ENCODE results near the gene SPTB.

The SPTB gene

DNA sequence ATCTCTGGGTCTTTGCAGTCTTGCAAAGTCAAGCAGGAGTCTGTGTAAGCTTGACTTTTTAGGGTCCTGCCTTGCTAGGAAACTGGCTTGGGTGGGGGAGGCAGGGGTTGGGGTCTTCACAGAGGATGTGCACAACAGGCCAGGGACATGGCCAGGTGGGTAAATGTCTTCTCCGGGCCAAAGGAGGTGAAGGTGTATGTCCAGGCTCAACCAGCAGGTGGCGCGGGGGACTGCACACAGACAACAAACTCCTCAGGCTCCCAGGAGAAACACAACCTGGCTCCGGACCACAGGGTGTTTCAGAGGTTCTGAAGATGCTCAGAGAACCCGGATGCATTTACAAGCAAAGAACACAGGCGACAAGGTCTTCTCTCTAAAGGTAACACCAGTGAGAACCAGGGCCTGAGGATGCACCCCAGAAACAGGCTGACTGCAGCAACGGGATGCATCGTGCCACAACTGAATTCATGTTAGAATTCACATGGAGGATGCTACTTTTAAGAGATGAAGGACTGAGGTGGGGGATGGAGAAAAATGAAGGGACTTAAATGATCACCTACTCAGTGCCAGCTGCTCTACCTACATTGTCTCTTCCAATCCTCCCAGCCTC, 119.5 kb downstream of the SPTB start:
- Histone ChIP-seq H3K27me3 (ENCODE audit: insufficient read depth, low read length) (peaks cover 48% of the 10 kb centered on the region), H3K4me1 (ENCODE audit: insufficient read depth, low read length) (peaks cover 10% of the 10 kb centered on the region)

DNA sequence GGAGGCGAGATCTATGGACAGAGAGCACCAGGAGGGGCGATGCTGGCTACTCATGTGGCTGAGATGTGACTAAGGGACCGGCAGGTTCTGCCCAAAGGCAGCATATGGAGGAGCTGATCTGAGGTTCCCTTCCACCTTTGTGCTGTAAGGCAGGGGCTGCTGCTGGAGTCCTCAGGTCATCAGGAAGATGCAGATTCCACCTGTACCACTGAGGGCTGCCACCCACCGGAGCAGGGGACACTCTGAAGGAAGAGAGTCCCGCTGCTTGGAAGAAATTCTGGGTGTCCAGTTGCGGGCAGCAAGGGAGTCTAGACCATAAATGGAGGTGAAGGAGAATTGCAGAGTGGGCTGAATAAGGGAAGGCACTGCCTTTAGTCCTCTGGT, 120.2 kb downstream of the SPTB start:
- peaks cover 10% of the 10 kb centered on the region for H3K4me1 ChIP-seq (ENCODE audit: insufficient read depth, low read length)

More for the DNA sequence above, 119.5 kb downstream of the SPTB start:
- no peaks in the 10 kb centered on the region for H3K9me3 ChIP-seq (ENCODE audit: low read length)
- no peak overlapping the region for H2AFZ ChIP-seq (ENCODE audit: low read depth, low read length)
- H3K4me3 ChIP-seq (ENCODE audit: low read length): no peak overlapping the region
- no peaks in the 10 kb centered on the region for H3K36me3 ChIP-seq (ENCODE audit: insufficient read depth, low read length)

DNA sequence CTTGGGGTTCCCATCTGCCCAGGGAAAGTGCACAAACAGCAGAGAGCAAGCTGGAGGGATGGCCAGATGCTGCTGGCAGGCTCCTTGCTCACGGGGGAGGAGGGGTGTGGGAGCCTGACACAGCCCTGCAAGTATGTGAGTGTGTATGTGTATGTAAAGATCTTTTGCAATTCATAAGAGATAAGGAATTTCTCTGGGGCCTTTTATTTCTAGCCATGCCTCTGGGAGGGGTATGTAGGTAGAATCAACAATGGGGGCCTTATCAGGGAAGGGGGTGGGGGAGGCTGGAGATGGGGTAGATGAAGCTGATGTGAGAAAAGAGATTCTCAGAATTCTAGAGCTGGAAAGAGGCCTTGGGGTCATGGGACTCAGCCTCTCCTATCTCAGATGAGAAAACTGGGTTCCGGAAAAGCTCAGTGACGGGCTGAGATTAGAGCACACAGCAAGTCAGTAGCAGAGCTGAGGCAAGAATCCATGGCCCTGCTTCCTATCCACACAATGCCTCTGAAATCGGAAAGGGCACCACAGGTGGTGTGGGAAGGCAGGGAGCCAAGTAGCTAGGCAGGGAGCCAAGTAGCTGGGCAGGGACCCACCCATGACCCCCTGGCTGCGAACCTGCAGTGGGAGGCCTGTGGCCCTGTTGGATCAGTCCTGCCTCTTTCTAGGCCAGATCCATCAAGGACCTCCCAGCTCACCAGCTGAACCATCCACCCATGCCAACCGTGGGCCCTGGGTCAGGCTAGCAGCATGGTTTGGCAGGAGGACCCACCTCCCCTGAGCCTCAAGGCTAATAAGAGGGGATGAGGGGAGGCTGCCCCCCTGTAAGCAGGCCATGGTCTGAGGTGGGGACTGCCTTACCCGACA, 120.8 kb downstream of the SPTB start:
- H3K4me1 ChIP-seq (ENCODE audit: insufficient read depth, low read length): peaks cover 10% of the 10 kb centered on the region
- no peaks in the 10 kb centered on the region for H3K9me3 ChIP-seq (ENCODE audit: low read length)
- H3K27me3 ChIP-seq (ENCODE audit: insufficient read depth, low read length): peaks cover 45% of the 10 kb centered on the region
- no peak overlapping the region for H2AFZ ChIP-seq (ENCODE audit: low read depth, low read length)
- no peaks in the 10 kb centered on the region for H3K36me3 ChIP-seq (ENCODE audit: insufficient read depth, low read length)
- no peak overlapping the region for H3K4me3 ChIP-seq (ENCODE audit: low read length)

More for the DNA sequence above, 120.2 kb downstream of the SPTB start:
- no peak overlapping the region for H2AFZ ChIP-seq (ENCODE audit: low read depth, low read length)
- H3K9me3 ChIP-seq (ENCODE audit: low read length): no peaks in the 10 kb centered on the region
- no peak overlapping the region for H3K4me3 ChIP-seq (ENCODE audit: low read length)
- peaks cover 48% of the 10 kb centered on the region for H3K27me3 ChIP-seq (ENCODE audit: insufficient read depth, low read length)
- no peaks in the 10 kb centered on the region for H3K36me3 ChIP-seq (ENCODE audit: insufficient read depth, low read length)

DNA sequence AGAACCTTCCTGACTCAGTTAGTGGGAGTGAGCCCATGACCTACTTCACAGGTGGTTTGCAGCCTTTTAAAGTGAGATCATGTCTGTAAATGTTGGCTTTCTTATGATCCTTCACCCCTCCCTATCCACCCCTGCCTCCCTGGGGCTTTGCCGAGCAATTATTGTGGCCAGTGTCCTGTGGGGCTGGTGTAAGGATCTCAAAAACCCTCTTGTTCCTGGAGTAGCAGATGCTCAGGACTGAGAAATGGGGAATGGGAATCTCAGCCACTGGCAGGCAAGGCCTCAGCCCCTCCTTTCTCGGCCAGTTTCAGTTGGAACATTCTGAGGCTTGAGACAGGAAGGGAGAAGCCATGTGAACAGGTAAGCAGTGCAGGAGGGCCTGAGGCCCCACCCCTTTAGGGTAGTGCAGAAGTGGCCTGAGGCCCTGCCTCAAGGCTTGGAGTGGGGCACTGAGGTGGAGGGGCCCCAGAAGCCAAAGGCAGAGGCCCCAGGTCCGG, 121.6 kb downstream of the SPTB start:
- no peaks in the 10 kb centered on the region for H3K9me3 ChIP-seq (ENCODE audit: low read length)
- peaks cover 36% of the 10 kb centered on the region for H3K27me3 ChIP-seq (ENCODE audit: insufficient read depth, low read length)
- H3K36me3 ChIP-seq (ENCODE audit: insufficient read depth, low read length): no peaks in the 10 kb centered on the region
- H3K4me1 ChIP-seq (ENCODE audit: insufficient read depth, low read length): peaks cover 10% of the 10 kb centered on the region
- H3K4me3 ChIP-seq (ENCODE audit: low read length): no peak overlapping the region
- no peak overlapping the region for H2AFZ ChIP-seq (ENCODE audit: low read depth, low read length)

DNA sequence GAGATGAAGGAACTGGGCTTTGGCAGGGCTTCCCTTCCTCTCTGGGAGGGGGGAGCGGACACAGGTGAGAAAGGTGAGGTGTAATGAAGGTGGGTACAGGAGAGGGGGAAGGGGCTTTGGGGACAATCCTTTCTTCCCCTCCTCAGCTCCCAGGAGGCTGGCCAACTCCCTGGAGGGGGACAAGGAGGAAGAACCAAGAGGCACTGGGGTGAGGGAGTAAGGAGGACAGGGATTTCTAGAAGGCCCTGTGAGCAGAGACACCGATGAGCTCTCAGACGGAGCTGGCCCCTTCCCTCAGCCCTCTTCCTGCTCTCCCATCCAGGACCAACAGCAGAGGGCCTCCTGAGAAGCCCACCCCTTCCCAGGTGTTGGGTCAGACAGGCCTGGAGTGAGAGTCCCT, 122.1 kb downstream of the SPTB start:
- Histone ChIP-seq H3K4me1 (ENCODE audit: insufficient read depth, low read length) (peaks cover 10% of the 10 kb centered on the region), H3K27me3 (ENCODE audit: insufficient read depth, low read length) (peaks cover 32% of the 10 kb centered on the region), H2AFZ (ENCODE audit: low read depth, low read length) (no peak overlapping the region), H3K36me3 (ENCODE audit: insufficient read depth, low read length) (no peaks in the 10 kb centered on the region), H3K9me3 (ENCODE audit: low read length) (no peaks in the 10 kb centered on the region), H3K4me3 (ENCODE audit: low read length) (no peak overlapping the region)

DNA sequence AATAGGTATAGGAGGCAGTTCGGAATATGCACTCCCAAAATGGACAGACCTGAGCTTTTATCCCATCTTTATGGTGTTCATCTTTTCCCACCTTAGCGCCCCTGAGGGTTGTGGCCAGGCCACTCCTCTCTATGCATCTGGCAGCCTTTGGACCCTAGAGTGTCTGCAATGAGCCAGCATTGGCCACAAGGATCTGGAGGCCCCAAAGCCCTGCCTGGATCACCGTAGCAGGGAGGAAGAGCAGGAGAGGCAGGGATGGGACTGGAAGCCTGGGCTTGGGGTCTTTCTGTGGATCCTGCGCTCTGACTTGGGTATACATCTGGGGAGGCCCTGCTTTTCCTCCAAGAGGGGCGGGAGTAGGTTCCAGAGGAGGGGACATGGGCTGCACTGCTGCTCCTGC, 123.0 kb downstream of the SPTB start:
- Histone ChIP-seq H3K9me3 (ENCODE audit: low read length) (no peaks in the 10 kb centered on the region), H3K27me3 (ENCODE audit: insufficient read depth, low read length) (peaks cover 23% of the 10 kb centered on the region), H3K4me3 (ENCODE audit: low read length) (no peak overlapping the region), H2AFZ (ENCODE audit: low read depth, low read length) (no peak overlapping the region), H3K36me3 (ENCODE audit: insufficient read depth, low read length) (no peaks in the 10 kb centered on the region), H3K4me1 (ENCODE audit: insufficient read depth, low read length) (peaks cover 10% of the 10 kb centered on the region)

DNA sequence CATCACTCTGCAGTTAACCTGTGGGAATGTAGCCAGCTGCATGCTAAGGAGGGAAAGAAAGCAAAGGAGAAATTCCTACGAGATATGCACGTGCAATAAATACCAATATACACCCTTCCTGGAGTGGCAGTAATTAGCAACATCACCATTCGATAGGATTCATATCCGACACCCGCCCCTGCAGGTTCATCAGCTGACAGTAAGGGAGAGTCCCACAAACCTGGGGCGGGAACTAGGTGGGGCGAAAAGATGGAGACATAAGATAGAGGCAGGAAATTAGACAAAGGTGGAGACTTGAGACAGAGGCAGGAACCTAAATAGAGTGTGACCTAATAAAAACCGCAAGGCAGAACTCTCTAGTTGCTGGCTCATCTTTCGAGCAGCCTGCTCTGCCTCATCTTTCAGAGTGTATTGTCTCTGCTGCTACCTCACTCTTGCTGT, 123.9 kb downstream of the SPTB start:
- H3K4me3 ChIP-seq (ENCODE audit: low read length): no peak overlapping the region
- no peaks in the 10 kb centered on the region for H3K9me3 ChIP-seq (ENCODE audit: low read length)
- no peak overlapping the region for H2AFZ ChIP-seq (ENCODE audit: low read depth, low read length)
- no peaks in the 10 kb centered on the region for H3K36me3 ChIP-seq (ENCODE audit: insufficient read depth, low read length)
- peaks cover 14% of the 10 kb centered on the region for H3K27me3 ChIP-seq (ENCODE audit: insufficient read depth, low read length)
- peaks cover 10% of the 10 kb centered on the region for H3K4me1 ChIP-seq (ENCODE audit: insufficient read depth, low read length)

DNA sequence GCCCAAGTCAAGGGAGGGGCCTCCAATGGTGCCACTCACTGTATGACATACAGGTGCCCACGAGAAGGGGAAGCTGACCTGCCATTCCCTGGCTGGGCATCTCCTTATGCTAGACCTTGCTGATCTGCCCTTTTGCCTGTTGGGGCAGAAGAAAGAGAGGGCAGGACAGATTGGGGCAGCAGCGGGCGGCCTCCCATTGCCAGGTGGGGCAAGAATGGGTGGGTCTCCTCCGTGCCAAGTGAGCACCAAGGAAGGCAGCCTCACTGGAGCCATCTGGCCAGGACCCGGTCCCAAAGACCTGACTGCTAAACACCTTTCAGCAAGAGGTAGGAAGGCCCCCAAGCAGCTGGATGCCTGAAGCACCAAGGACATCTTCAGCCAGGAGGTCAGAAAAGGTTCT, 125.0 kb downstream of the SPTB start:
- no peaks in the 10 kb centered on the region for H3K36me3 ChIP-seq (ENCODE audit: insufficient read depth, low read length)
- no peaks in the 10 kb centered on the region for H3K9me3 ChIP-seq (ENCODE audit: low read length)
- H3K27me3 ChIP-seq (ENCODE audit: insufficient read depth, low read length): peaks cover 4% of the 10 kb centered on the region
- no peak overlapping the region for H2AFZ ChIP-seq (ENCODE audit: low read depth, low read length)
- H3K4me1 ChIP-seq (ENCODE audit: insufficient read depth, low read length): peaks cover 10% of the 10 kb centered on the region
- H3K4me3 ChIP-seq (ENCODE audit: low read length): no peak overlapping the region

DNA sequence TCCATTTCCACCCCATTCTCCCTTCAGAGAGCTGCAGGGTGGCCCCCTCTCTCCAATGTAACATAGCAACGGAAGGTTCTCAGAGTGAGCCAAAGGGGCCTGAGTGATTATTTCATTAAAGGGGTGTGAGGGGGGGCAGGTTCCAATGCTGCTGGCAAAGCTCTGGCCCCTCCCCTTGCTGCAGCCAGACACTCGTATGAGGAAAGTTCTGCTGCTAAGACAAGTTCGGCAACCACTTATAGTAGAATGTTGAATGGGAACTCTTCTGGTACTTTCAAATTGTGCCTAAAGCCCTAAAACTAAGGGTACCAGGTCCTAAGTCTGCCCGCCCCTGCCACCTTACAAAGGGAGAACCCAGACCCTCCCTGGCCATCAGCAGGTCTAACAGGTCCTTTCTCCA, 125.7 kb downstream of the SPTB start:
- Histone ChIP-seq H3K9me3 (ENCODE audit: low read length) (no peaks in the 10 kb centered on the region), H3K36me3 (ENCODE audit: insufficient read depth, low read length) (no peaks in the 10 kb centered on the region), H2AFZ (ENCODE audit: low read depth, low read length) (no peak overlapping the region), H3K27me3 (ENCODE audit: insufficient read depth, low read length) (no peaks in the 10 kb centered on the region), H3K4me1 (ENCODE audit: insufficient read depth, low read length) (peaks cover 10% of the 10 kb centered on the region), H3K4me3 (ENCODE audit: low read length) (no peak overlapping the region)

DNA sequence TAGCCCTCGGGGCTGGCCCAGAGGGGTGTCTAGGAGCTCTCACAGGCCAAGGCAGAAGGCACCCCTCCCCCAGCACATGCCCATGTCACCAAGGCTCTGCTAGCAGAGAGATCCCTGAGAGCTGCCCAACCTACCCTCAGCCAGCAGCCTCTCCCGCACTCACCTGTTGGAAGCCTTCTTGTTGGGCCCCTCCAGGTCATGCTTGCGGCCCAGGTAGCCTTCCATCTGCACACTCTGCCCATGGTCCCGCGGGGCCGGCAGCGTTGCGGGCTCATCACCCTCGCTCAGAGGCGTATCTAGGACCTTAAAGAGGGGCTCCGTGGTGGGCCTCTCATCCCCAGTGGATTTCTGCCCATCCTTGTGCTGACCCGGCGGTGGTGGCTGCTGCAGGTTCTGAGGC, 126.3 kb downstream of the SPTB start:
- H3K4me3 ChIP-seq (ENCODE audit: low read length): no peak overlapping the region
- peaks cover 3% of the 10 kb centered on the region for H3K4me1 ChIP-seq (ENCODE audit: insufficient read depth, low read length)
- no peaks in the 10 kb centered on the region for H3K36me3 ChIP-seq (ENCODE audit: insufficient read depth, low read length)
- H3K9me3 ChIP-seq (ENCODE audit: low read length): no peaks in the 10 kb centered on the region
- no peak overlapping the region for H2AFZ ChIP-seq (ENCODE audit: low read depth, low read length)
- H3K27me3 ChIP-seq (ENCODE audit: insufficient read depth, low read length): no peaks in the 10 kb centered on the region

DNA sequence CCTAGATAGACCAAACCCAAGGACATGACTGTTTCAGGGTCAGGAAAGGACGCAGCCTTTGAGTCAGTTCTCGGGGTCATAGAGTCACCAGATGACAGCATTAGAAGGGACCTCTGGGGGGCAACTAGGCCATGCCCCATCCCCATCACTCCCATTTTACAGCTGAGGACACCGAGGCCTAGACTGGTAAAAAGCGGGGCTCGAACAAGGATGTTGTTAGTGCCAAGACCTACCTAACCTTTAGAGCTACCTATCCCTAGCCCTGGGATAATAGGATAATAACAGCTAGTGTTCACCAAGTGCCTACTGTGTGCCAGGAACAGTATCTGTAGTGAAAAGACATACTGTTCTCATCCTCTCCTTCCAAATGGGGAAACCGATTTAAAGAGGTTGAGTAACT, 126.8 kb downstream of the SPTB start:
- H3K9me3 ChIP-seq (ENCODE audit: low read length): no peaks in the 10 kb centered on the region
- no peaks in the 10 kb centered on the region for H3K36me3 ChIP-seq (ENCODE audit: insufficient read depth, low read length)

DNA sequence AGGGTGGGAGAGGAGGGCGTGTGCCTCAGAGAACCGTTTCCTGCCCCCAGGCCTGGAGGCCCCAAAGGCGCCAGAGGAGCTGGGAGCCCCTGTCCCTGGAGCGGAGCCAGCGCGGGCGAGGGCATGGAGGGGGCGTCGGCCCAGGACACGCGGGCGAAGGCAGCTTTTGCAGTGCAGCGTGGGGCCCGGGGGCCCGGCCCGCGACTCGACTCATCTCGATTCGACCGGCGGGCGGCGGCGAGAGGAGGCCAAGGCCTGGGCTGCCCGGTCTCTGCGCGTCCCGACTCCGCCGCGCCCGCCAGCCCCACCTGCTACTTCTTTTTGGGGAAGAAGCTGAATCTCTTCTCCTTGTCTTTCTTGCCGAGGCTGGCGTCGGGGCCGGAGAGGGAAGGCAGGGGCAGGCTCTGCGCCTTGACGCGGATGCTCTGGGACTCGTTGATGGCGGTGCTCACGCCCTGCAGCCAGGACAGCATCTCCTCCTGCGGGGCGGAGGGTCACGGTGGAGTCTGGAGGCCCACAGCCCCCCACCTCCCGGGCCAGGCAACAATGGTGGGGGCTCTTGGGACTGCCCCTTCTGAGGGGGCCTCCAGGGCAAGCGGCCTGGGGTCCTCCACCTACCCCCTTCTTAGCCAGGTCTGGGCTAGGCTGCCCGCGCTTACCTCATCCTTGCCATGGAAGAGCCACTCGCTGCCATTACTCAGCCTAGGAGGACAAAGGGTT, 130.6 kb downstream of the SPTB start:
- no peaks in the 10 kb centered on the region for H3K4me1 ChIP-seq (ENCODE audit: insufficient read depth, low read length)
- H3K9me3 ChIP-seq (ENCODE audit: low read length): no peaks in the 10 kb centered on the region
- no peaks in the 10 kb centered on the region for H3K36me3 ChIP-seq (ENCODE audit: insufficient read depth, low read length)
- H2AFZ ChIP-seq (ENCODE audit: low read depth, low read length): no peak overlapping the region
- H3K4me3 ChIP-seq (ENCODE audit: low read length): no peak overlapping the region
- H3K27me3 ChIP-seq (ENCODE audit: insufficient read depth, low read length): no peaks in the 10 kb centered on the region

More for the DNA sequence above, 126.8 kb downstream of the SPTB start:
- no peak overlapping the region for H2AFZ ChIP-seq (ENCODE audit: low read depth, low read length)
- H3K4me3 ChIP-seq (ENCODE audit: low read length): no peak overlapping the region
- H3K27me3 ChIP-seq (ENCODE audit: insufficient read depth, low read length): no peaks in the 10 kb centered on the region
- H3K4me1 ChIP-seq (ENCODE audit: insufficient read depth, low read length): no peaks in the 10 kb centered on the region

DNA sequence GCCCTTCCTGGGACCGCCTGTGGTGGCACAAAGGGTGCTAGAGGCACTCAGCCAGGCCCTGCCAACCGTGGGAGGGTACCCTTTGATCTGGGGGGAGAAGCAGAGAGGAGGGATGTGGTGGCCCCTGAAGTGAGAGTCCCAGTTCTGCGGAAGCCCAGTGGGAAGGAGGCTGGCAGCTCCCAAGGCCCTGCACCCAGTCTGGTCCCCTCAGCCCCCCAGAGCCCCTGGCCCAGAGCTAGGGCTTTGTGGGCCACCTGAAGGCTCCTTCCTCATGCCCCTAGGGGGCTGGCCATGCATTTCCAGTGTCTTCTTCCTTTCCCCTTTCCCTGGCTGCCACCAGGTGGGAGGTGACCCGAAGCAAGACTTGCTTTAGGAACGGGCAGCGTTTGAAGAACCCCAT, 131.2 kb downstream of the SPTB start:
- H3K36me3 ChIP-seq (ENCODE audit: insufficient read depth, low read length): no peaks in the 10 kb centered on the region
- no peaks in the 10 kb centered on the region for H3K4me1 ChIP-seq (ENCODE audit: insufficient read depth, low read length)
- no peak overlapping the region for H2AFZ ChIP-seq (ENCODE audit: low read depth, low read length)
- H3K9me3 ChIP-seq (ENCODE audit: low read length): no peaks in the 10 kb centered on the region
- no peaks in the 10 kb centered on the region for H3K27me3 ChIP-seq (ENCODE audit: insufficient read depth, low read length)
- no peak overlapping the region for H3K4me3 ChIP-seq (ENCODE audit: low read length)

All from neuron (in vitro differentiated cells).